ENCODE data around the gene LHX4. TPM values are rescaled to one million over a fixed set of nuclear protein-coding genes. Genes with fewer than 3 reads are reported as not detected.

The LHX4 gene
- total and polyA plus RNA-seq, 2 of the 4 experiments (the other 2 are of a cell fraction) = 0.05 to 0.18 TPM

GRCh38 chr1:180227861-180228647, 2.0 kb upstream of the LHX4 start:
- POLR2A ChIA-PET (ENCODE audit: unreplicated experiment) = no interaction called here

More at GRCh38 chr1:180227861-180228647, 2.0 kb upstream of the LHX4 start:
- H2AK9ac ChIP-seq (replicated peaks; ENCODE audit: low read depth, low read length, poor library complexity) = no peak overlapping the region
- H3K23ac ChIP-seq (ENCODE audit: low read depth, low read length) = no peak overlapping the region
- WGBS, 2 experiments (ENCODE audit: extremely low coverage in 2 of 2, insufficient read length in 1 of 2) = no CpG with 5 or more reads among the region's 17 CpGs
- no peak overlapping the region for H3K27ac ChIP-seq (ENCODE audit: insufficient read depth, low read length)
- H4K5ac ChIP-seq (ENCODE audit: low read depth, low read length) = no peak overlapping the region
- no peak overlapping the region for H2BK5ac ChIP-seq (ENCODE audit: low read depth, low read length, poor library complexity, severe bottlenecking)
- H2AFZ ChIP-seq (replicated peaks; ENCODE audit: low read length, poor library complexity) = no peak overlapping the region
- intact Hi-C loops (cut with micrococcal nuclease) (no loop called here), dilution Hi-C loops (cut with HindIII; ENCODE audit: low sequenced_read_pairs, unreplicated experiment) (no loop called here), in situ Hi-C loops (cut with MboI; ENCODE audit: low sequenced_read_pairs) (no loop called here)
- no peak overlapping the region for H3K9ac ChIP-seq (ENCODE audit: low read depth, low read length)
- no peaks in the 10 kb centered on the region for H3K36me3 ChIP-seq (ENCODE audit: control insufficient read depth, insufficient read depth, low read length)
- no peaks in the 10 kb centered on the region for H3K79me1 ChIP-seq (ENCODE audit: low read depth in 1 of 2, low read length in 2 of 2)
- peaks cover 12% of the 10 kb centered on the region for H4K20me1 ChIP-seq (ENCODE audit: insufficient read depth, low read length)
- no peak overlapping the region for H3K56ac ChIP-seq (ENCODE audit: extremely low read depth, insufficient read depth, low read length)
- TF ChIP-seq SMC3 (IDR thresholded peaks at IDR 0.05; ENCODE audit: low read depth, low read length) (no peak), POLR2A (IDR thresholded peaks at IDR 0.05; ENCODE audit: low read depth, low read length) (no peak), RCOR1 (IDR thresholded peaks at IDR 0.05; ENCODE audit: insufficient replicate concordance, low read length) (no peak), USF2 (IDR thresholded peaks at IDR 0.05; ENCODE audit: low read depth, low read length) (no peak), MXI1 (IDR thresholded peaks at IDR 0.05; ENCODE audit: borderline replicate concordance, low read depth, low read length) (no peak), CEBPB (IDR thresholded peaks at IDR 0.05; ENCODE audit: low read depth, low read length) (no peak), BHLHE40 (IDR thresholded peaks at IDR 0.05; ENCODE audit: low read depth, low read length) (no peak)
- H2BK120ac ChIP-seq (ENCODE audit: low read depth, low read length) = no peak overlapping the region
- no peak overlapping the region for H3K4ac ChIP-seq (ENCODE audit: low read depth, low read length)
- H4K8ac ChIP-seq (ENCODE audit: low read depth in 2 of 2, low read length in 2 of 2) = no peak overlapping the region
- no peak overlapping the region for H3K14ac ChIP-seq (replicated peaks; ENCODE audit: low read depth, low read length)
- H3K4me1 ChIP-seq (ENCODE audit: control insufficient read depth, insufficient read depth, low read length) = no peaks in the 10 kb centered on the region; the same call in 1 of the 2 replicates
- no peak overlapping the region for H3K18ac ChIP-seq (ENCODE audit: low read depth, low read length)
- DNase-seq (no peak), ATAC-seq (ENCODE audit: low read depth) (no peak)
- peaks cover 5% of the 10 kb centered on the region; the same call in 1 of the 2 replicates for H3K9me3 ChIP-seq (ENCODE audit: control insufficient read depth, insufficient read depth, low read length)
- CTCF ChIA-PET = no interaction called here
- H2AK5ac ChIP-seq (ENCODE audit: low read depth, low read length) = no peak overlapping the region
- H2BK20ac ChIP-seq (ENCODE audit: low read depth, low read length) = no peak overlapping the region
- no TSS peak for BruUV-seq (replicated peaks)
- H4K91ac ChIP-seq (ENCODE audit: insufficient read depth, low read depth, low read length) = no peak overlapping the region
- H3K4me2 ChIP-seq (ENCODE audit: low read depth, low read length) = no peak overlapping the region
- H2BK15ac ChIP-seq (ENCODE audit: low read depth, low read length) = no peak overlapping the region
- H3K4me3 ChIP-seq (ENCODE audit: insufficient read depth, low read depth, low read length) = no peak overlapping the region
- peaks cover 4% of the 10 kb centered on the region; the same call in 1 of the 2 replicates for H3K9me1 ChIP-seq (ENCODE audit: insufficient read depth, low read length)
- H3K27me3 ChIP-seq (ENCODE audit: control insufficient read depth, insufficient read depth, low read length) = peaks cover 76% of the 10 kb centered on the region

All from IMR-90 (cell line).